Activated CD8-positive, alpha-beta memory T cell treated with anti-CD3 and anti-CD28 coated beads for 4 hours (primary cell): ENCODE results near the gene PDE6H.
A peak's percentile ranks its signal among the peaks of the same experiment; 100 is the strongest.

Source experiments
- DNase-seq, 2 donors: peaks; one replicate each; pipeline ENCODE4 v3.0.0-alpha.2; 2020; ENCODE audit warnings: low read depth in 2 of 2

The PDE6H gene

GRCh38 chr12:14951851-14952250, 21.0 kb upstream of the PDE6H start:
- no peak for DNase-seq

DNA sequence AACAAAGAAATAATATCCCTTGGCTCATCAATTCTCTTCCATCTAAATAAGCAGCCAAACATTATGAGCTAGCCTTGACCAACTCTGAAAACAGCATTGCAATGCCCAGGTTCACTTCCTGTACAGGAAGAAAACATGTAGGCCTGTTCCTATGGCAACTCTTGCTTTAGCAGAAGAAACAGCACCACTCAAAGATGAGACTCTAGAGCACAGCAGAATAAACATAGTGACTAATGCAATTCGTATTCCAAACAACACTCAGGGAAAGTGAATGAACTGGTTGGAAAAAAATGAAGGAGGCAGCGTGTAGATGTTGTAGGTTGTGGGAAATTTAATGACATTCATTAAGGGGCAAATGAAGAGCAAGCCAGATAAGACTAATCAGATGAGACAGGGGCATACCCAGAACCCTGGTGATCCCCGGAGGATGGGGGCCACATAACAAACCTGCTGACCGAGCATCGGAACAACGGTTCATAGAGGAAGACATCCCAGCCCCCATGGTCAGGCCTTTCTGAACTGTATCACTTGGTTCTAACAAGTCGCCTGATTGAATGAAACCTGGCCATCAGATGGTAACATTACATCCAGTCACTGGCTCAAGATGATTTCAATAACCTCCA, 20.4 kb upstream of the PDE6H start:
- DNase-seq = no peak

- no peak for DNase-seq
Measured at GRCh38 chr12:14953752-14954151, 19.1 kb upstream of the PDE6H start.

- DNase-seq = no peak
Measured at GRCh38 chr12:14954269-14954668, 18.6 kb upstream of the PDE6H start.

DNA sequence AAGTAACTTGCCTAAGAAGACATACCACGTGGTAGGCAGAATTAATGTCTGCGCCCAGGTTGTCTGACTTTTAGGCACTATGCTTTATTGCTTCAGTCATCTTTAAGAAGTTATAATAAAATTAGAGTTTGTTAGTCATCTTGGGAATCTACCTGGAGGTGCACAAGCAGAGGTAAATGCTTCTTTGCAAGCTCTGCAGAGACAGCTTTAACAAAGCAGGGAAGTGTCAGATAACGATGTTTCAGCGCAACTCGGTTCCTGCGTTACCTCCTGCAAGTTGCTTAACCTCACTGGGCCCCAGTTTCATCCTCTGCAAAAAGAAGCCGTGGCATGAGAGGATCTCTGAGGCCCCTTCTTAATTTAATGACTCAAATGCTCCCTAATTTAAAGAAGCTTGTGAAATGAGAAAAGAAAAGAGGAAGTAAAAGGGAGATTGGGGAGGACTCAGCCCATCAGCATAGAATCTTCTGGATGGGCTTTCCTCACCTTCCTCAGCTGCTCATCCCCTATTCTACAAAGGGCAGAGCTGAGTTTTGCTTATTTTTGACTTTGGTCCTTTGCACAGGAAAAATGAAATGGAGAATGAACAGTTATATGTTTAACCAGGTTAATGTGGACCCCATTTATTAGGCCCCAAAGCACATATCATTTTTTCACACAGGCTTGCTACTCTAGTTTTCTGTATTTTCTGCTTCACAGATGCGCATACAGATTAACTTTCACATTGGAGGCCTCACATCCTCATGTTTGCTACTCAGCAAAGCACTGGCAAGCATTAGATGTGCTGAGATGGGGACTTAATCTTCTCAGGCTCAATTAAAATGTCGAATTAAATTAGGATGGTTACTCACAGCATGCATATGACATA, 16.6 kb upstream of the PDE6H start:
- DNase-seq = no peak

GRCh38 chr12:14956905-14957304, 15.9 kb upstream of the PDE6H start:
- no peak for DNase-seq

DNA sequence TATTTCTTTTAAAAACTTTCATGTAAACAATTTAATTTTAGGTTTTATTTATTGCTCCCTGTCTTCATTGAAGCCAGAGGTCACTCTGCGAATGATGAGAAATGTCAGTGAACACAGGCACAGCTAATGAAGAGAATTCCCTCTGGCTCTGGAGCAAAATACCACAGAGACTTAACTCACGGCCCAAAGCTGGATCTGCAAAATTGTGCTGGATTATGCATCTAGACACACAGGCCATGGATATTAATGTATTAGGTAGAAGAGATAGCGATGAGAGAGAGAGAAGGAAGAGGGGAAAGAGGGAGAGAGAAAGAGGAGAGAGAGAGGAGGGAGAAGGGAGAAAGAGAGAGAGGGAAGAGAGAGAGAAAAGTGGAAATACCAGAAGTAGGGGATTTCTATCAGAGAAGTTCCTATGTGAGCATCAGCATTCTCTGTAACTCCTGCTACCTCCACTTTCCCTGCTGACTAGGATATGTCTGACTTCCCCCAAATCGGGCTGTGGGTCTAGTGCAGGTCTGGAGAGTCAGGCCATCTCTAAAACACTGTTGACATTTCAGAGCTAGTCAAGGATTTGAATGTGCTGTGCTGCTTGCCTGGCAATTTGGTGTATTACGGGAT, 15.2 kb upstream of the PDE6H start:
- no peak for DNase-seq

DNA sequence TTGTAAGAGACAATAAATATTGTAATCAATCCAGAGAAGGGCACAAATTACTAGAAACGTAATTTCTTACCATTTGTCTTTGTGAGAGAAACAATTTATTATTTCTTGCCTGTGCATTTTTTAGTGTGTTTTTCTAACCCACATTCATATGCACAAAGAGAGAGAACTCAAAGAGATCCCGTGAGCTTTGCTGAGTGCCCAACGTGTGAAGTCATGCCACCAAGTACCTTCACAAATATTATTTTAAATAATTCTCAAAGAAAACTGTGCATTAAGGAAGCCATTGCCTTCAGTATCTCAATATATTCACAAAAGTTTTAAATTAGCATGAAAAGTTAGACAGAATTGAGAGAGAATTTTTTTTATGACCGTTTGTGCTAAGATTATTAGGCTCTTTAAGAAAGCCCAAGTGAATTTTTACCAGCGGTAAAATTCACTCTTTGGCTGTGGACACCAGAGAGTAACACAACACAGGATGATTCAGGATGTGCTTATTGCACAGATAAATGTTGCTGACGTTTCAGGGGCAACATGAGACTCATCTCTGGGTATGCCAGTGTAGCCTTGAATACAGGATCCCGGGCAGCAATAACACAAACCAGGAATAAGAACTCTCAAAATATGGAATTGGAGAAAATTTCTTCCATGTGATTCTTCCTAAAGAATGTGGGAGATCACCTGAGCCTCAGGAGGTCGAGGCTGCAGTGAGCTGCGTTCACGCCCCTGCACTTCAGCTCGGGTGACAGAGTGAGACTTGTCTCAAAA, 14.3 kb upstream of the PDE6H start:
- DNase-seq = no peak

- DNase-seq = no peak
Measured at GRCh38 chr12:14959126-14959440, 13.8 kb upstream of the PDE6H start.

GRCh38 chr12:14959463-14959862, 13.4 kb upstream of the PDE6H start:
- DNase-seq = no peak

- no peak for DNase-seq
Measured at GRCh38 chr12:14959916-14960496, 12.8 kb upstream of the PDE6H start.

- no peak for DNase-seq
Measured at GRCh38 chr12:14960548-14961465, 12.0 kb upstream of the PDE6H start.

- peak in 1 of 2 donors; percentile 63 for DNase-seq
Measured at GRCh38 chr12:14961466-14962152, 11.2 kb upstream of the PDE6H start, which contains the start of gene ARHGDIB. ARHGDIB (minus strand) TSS chr12:14961601; CDS start chr12:14950712, 10,889 bp downstream.

DNA sequence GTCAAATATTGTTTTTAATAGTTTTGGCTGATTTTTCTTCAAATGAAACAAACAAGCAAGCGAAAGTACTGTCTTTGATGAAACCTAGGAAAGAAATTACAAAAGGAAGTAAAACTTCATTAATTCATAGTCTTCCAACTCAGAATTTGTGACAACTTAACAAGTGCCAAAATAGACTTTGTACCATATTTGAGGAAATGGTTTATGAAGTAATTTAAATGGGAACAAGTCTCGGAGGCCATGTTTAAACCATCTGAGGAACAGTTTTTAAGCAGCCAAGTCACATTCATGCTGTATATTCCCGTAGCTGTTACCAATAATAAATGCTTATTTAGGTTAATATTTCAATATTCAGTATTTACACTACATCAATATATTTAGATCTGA, 10.7 kb upstream of the PDE6H start:
- DNase-seq = no peak

- DNase-seq = no peak
Measured at GRCh38 chr12:14962797-14963196, 10.0 kb upstream of the PDE6H start.

- DNase-seq = no peak
Measured at GRCh38 chr12:14963520-14963919, 9.3 kb upstream of the PDE6H start.

GRCh38 chr12:14964406-14964805, 8.4 kb upstream of the PDE6H start:
- no peak for DNase-seq

GRCh38 chr12:14965221-14965620, 7.6 kb upstream of the PDE6H start:
- no peak for DNase-seq

DNA sequence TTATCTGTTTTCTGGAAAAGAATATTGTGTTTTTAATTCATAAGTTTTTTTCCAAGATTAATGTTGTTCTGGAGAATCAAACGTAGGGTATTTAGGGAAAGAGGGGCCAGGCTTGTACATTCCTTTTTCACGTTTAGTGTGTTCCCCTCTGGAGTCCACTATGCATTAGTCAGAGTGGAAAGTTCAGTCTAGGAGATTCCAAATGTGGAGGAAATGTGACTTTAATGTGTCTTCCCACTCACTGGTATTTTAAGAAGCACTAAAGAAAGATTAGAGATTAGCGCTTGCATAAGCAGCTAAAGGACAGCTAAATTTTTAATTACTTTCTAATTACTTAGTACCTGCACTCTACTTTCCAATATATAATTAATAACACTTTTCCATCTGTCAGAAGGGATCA, 4.4 kb upstream of the PDE6H start:
- DNase-seq = no peak

- DNase-seq = no peak
Measured at GRCh38 chr12:14970473-14970872, 2.4 kb upstream of the PDE6H start.
